ENCODE data around the gene RNF213. TPM values are rescaled to one million over a fixed set of nuclear protein-coding genes. Genes with fewer than 3 reads are reported as not detected.
"Not testable (repeated sequence)": the region's sequence is repeated elsewhere in the genome, so short reads cannot be mapped to it uniquely, and the experiment has no call there.

RNF213 gene
- polyA plus RNA-seq, 1 donor (not counting 4 experiments of a cell fraction or from before 2014, with no cell fraction given), result 24.4 TPM

DNA sequence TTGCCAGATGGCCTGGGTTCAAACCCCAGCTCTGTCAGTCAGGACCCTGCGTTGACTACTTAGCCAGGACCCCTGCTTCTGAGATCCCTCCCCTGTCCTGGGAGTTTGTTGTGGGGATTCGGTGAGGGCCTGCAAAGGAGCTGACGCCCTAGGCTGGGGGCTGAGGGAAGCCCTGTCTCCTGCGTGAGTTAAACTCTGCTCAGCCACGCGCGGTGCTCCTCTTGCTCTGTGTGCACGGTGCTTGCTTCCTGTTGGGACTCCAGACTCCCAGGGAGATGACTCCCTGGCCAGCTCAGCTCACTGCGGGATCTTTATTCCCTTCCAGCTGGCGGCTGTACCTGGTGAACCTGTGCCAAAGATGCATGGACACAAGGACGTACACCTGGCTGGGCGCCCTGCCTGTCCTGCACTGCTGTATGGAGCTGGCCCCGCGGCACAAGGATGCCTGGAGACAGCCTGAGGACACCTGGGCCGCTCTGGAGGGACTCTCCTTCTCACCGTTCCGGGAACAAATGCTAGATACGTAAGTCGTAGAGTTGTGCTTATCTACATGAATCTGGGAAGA is 37.4 kb downstream of the RNF213 start:
- H3K9me1 ChIP-seq (ENCODE audit: control insufficient read depth, extremely low read depth, insufficient read depth, low read length), result no peaks in the 10 kb centered on the region
- no peaks in the 10 kb centered on the region for H3K79me2 ChIP-seq (ENCODE audit: control insufficient read depth, insufficient read depth, low read length)
- no peak for DNase-seq (ENCODE audit: low read depth, low spot score)
- TF ChIP-seq, protein P1, sequence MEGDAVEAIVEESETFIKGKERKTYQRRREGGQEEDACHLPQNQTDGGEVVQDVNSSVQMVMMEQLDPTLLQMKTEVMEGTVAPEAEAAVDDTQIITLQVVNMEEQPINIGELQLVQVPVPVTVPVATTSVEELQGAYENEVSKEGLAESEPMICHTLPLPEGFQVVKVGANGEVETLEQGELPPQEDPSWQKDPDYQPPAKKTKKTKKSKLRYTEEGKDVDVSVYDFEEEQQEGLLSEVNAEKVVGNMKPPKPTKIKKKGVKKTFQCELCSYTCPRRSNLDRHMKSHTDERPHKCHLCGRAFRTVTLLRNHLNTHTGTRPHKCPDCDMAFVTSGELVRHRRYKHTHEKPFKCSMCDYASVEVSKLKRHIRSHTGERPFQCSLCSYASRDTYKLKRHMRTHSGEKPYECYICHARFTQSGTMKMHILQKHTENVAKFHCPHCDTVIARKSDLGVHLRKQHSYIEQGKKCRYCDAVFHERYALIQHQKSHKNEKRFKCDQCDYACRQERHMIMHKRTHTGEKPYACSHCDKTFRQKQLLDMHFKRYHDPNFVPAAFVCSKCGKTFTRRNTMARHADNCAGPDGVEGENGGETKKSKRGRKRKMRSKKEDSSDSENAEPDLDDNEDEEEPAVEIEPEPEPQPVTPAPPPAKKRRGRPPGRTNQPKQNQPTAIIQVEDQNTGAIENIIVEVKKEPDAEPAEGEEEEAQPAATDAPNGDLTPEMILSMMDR (optimal IDR thresholded peaks at IDR 0.05 in 1 of 3, IDR thresholded peaks at IDR 0.05 in 1 of 3, conservative IDR thresholded peaks at IDR 0.05 in 1 of 3; ENCODE audit: extremely low read depth in 1 of 3, insufficient read depth in 2 of 3, low read length in 3 of 3), result no peak
- TF ChIP-seq EZH2 (IDR thresholded peaks at IDR 0.05; ENCODE audit: low read length), result no peak
- H3K36me3 ChIP-seq (ENCODE audit: control insufficient read depth in 2 of 2, extremely low read depth in 1 of 2, insufficient read depth in 2 of 2, low read length in 2 of 2), result peaks cover 33 to 36% of the 10 kb centered on the region in 2 experiments
- no peak overlapping the region for H3K27ac ChIP-seq (ENCODE audit: control insufficient read depth, insufficient read depth, low read length)
- dilution Hi-C loops (cut with MboI; ENCODE audit: extremely low pct_ligation_motif_present, low sequenced_read_pairs), result no loop called here
- H3K9ac ChIP-seq (ENCODE audit: control insufficient read depth, extremely low read depth, insufficient read depth, low read length), result no peak overlapping the region
- no peaks in the 10 kb centered on the region for H3K4me1 ChIP-seq (ENCODE audit: control insufficient read depth, extremely low read depth, insufficient read depth, low read length)
- no peak overlapping the region for H3K4me3 ChIP-seq (ENCODE audit: control insufficient read depth in 2 of 3, extremely low read depth in 1 of 3, insufficient read depth in 2 of 3, low read depth in 1 of 3, low read length in 3 of 3)
- H2AFZ ChIP-seq (ENCODE audit: control insufficient read depth, low read length), result no peak overlapping the region
- H3K9me3 ChIP-seq (ENCODE audit: control insufficient read depth, low read depth, low read length), result peaks cover under 1% of the 10 kb centered on the region
- H3K27me3 ChIP-seq (ENCODE audit: control insufficient read depth, extremely low read depth, insufficient read depth, low read length), result no peaks in the 10 kb centered on the region
- no peaks in the 10 kb centered on the region for H4K20me1 ChIP-seq (ENCODE audit: control insufficient read depth, extremely low read depth, insufficient read depth, low read length)
- H3K4me2 ChIP-seq (ENCODE audit: control insufficient read depth, extremely low read depth, insufficient read depth, low read depth, low read length), result no peak overlapping the region
- no peak for FAIRE-seq

DNA sequence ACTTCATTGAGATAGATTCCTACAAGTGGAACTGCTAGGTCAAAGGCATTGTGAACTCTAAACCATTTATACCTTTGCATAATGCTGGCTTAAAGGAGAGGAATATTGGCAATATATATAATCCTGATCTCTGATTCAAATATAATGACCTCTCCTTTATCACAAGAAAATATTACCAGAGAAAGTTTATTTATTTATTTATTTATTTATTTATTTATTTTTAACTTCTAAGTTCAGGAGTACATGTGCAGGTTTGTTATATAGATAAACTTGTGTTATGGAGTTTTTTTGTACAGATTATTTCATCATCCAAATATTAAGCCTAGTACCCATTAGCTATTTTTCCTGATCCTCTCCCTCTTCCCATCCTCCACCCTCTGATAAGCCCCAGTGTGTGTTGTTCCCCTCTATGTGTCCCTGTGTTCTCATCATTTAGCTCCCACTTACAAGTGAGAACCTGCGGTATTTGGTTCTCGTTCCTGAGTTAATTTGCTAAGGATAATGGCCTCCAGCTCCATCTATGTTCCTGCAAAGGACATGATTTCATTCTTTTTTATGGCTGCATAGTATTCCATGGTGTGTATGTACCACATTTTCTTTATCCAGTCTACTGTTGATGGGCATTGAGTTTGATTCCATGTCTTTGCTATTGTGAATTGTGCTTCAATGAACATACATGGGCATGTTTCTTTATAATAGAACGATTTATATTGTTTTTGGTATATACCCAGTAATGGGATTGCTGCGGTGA is 38.9 kb downstream of the RNF213 start:
- H3K4me2 ChIP-seq (ENCODE audit: control insufficient read depth, extremely low read depth, insufficient read depth, low read depth, low read length); H3K79me2 ChIP-seq (ENCODE audit: control insufficient read depth, insufficient read depth, low read length); dilution Hi-C loops (cut with MboI; ENCODE audit: extremely low pct_ligation_motif_present, low sequenced_read_pairs); FAIRE-seq; H3K4me1 ChIP-seq (ENCODE audit: control insufficient read depth, extremely low read depth, insufficient read depth, low read length); H3K9me1 ChIP-seq (ENCODE audit: control insufficient read depth, extremely low read depth, insufficient read depth, low read length); H4K20me1 ChIP-seq (ENCODE audit: control insufficient read depth, extremely low read depth, insufficient read depth, low read length); H3K4me3 ChIP-seq (ENCODE audit: control insufficient read depth in 2 of 3, extremely low read depth in 1 of 3, insufficient read depth in 2 of 3, low read depth in 1 of 3, low read length in 3 of 3); H2AFZ ChIP-seq (ENCODE audit: control insufficient read depth, low read length); H3K27ac ChIP-seq (ENCODE audit: control insufficient read depth, insufficient read depth, low read length); DNase-seq (ENCODE audit: low read depth, low spot score); H3K27me3 ChIP-seq (ENCODE audit: control insufficient read depth, extremely low read depth, insufficient read depth, low read length); H3K9ac ChIP-seq (ENCODE audit: control insufficient read depth, extremely low read depth, insufficient read depth, low read length); H3K9me3 ChIP-seq (ENCODE audit: control insufficient read depth, low read depth, low read length): not testable (repeated sequence)
- H3K36me3 ChIP-seq (ENCODE audit: control insufficient read depth in 2 of 2, extremely low read depth in 1 of 2, insufficient read depth in 2 of 2, low read length in 2 of 2), result peaks cover 29 to 34% of the 10 kb centered on the region in 2 experiments

DNA sequence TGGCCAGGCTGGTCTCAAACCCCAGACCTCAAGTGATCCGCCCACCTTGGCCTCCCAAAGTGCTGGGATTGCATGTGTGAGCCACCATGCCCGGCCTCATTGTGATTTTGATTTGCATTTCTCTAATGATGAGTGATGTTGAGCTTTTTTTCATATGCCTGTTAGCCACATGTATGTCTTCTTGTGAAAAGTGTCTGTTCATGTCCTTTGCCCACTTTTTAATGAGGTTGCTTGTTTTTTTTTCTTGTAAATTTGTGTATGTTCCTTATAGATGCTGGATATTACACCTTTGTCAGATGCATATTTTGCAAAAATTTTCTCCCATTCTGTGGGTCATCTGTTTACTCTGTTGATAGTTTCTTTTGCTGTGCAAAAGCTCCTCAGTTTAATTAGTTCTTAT is 40.1 kb downstream of the RNF213 start:
- H3K9ac ChIP-seq (ENCODE audit: control insufficient read depth, extremely low read depth, insufficient read depth, low read length); H2AFZ ChIP-seq (ENCODE audit: control insufficient read depth, low read length); H3K79me2 ChIP-seq (ENCODE audit: control insufficient read depth, insufficient read depth, low read length); FAIRE-seq; H3K9me3 ChIP-seq (ENCODE audit: control insufficient read depth, low read depth, low read length); H3K9me1 ChIP-seq (ENCODE audit: control insufficient read depth, extremely low read depth, insufficient read depth, low read length); H3K27ac ChIP-seq (ENCODE audit: control insufficient read depth, insufficient read depth, low read length); H3K4me1 ChIP-seq (ENCODE audit: control insufficient read depth, extremely low read depth, insufficient read depth, low read length); dilution Hi-C loops (cut with MboI; ENCODE audit: extremely low pct_ligation_motif_present, low sequenced_read_pairs); H4K20me1 ChIP-seq (ENCODE audit: control insufficient read depth, extremely low read depth, insufficient read depth, low read length); H3K4me2 ChIP-seq (ENCODE audit: control insufficient read depth, extremely low read depth, insufficient read depth, low read depth, low read length); DNase-seq (ENCODE audit: low read depth, low spot score); H3K27me3 ChIP-seq (ENCODE audit: control insufficient read depth, extremely low read depth, insufficient read depth, low read length); H3K4me3 ChIP-seq (ENCODE audit: control insufficient read depth in 2 of 3, extremely low read depth in 1 of 3, insufficient read depth in 2 of 3, low read depth in 1 of 3, low read length in 3 of 3): not testable (repeated sequence)
- H3K36me3 ChIP-seq (ENCODE audit: control insufficient read depth in 2 of 2, extremely low read depth in 1 of 2, insufficient read depth in 2 of 2, low read length in 2 of 2), result peaks cover 22 to 27% of the 10 kb centered on the region in 2 experiments

All from keratinocyte (primary cell).